Neuronal stem cell (in vitro differentiated cells): ENCODE measurements around the gene SLC25A33.

Experiments used
- DNase-seq: peaks from one replicate; pipeline ENCODE4 v3.0.0-alpha.2; 2013; ENCODE audit warnings: low spot score
- H2AFZ ChIP-seq: one replicate; pipeline ENCODE4 v1.6.1; 2013; ENCODE audit warnings: mild to moderate bottlenecking, low read length, inconsistent platforms
- H2AK5ac ChIP-seq: 2 replicates; pipeline ENCODE4 v1.6.1; 2013; ENCODE audit warnings: low read depth, mild to moderate bottlenecking, inconsistent platforms, low read length, moderate library complexity, mixed read lengths
- H2BK120ac ChIP-seq: 2 replicates; pipeline ENCODE4 v1.6.1; 2013; ENCODE audit warnings: low read depth, mild to moderate bottlenecking, inconsistent platforms, low read length, moderate library complexity, mixed read lengths
- H2BK12ac ChIP-seq: one replicate; pipeline ENCODE4 v1.6.1; 2013; ENCODE audit warnings: low read length, inconsistent platforms
- H2BK15ac ChIP-seq: 2 replicates; pipeline ENCODE4 v1.6.1; 2013; ENCODE audit warnings: mild to moderate bottlenecking, low read length, inconsistent platforms, mixed read lengths
- H2BK5ac ChIP-seq: one replicate; pipeline ENCODE4 v1.6.1; 2013; ENCODE audit warnings: inconsistent platforms, mild to moderate bottlenecking, low read length, moderate library complexity
- H3K14ac ChIP-seq: one replicate; pipeline ENCODE4 v1.6.1; 2013; ENCODE audit warnings: low read length, inconsistent platforms
- H3K18ac ChIP-seq: 2 replicates; pipeline ENCODE4 v1.6.1; 2013; ENCODE audit warnings: low read length, inconsistent platforms
- H3K23ac ChIP-seq: 2 replicates; pipeline ENCODE4 v1.6.1; 2013; ENCODE audit warnings: low read depth, mild to moderate bottlenecking, mixed read lengths, low read length, inconsistent platforms; ENCODE audit not compliant: poor library complexity
- H3K27ac ChIP-seq: replicated peaks from 3 replicates; pipeline ENCODE4 v1.5.1; 2013; ENCODE audit warnings: low read length, inconsistent platforms
- H3K27me3 ChIP-seq, 3 experiments: 2 replicates each; pipeline ENCODE4 v1.6.1; 2013; ENCODE audit warnings: low read length in 3 of 3, mild to moderate bottlenecking in 2 of 3, inconsistent platforms in 1 of 3, low read depth in 1 of 3, mixed read lengths in 1 of 3, moderate library complexity in 1 of 3; ENCODE audit not compliant: control insufficient read depth in 3 of 3, insufficient read depth in 3 of 3
- H3K36me3 ChIP-seq, 2 donors: replicated peaks in 1 of 2; 2 replicates each; pipeline ENCODE4 v1.6.1; 2013; ENCODE audit warnings: low read length in 2 of 2; ENCODE audit not compliant: control insufficient read depth in 2 of 2, insufficient read depth in 2 of 2
- H3K4ac ChIP-seq: 2 replicates; pipeline ENCODE4 v1.6.1; 2013; ENCODE audit warnings: inconsistent platforms, mild to moderate bottlenecking, low read length, moderate library complexity
- H3K4me1 ChIP-seq, 2 donors: 1 replicate in 1 of 2; 2 replicates in 1 of 2; pipeline ENCODE4 v1.6.1; 2013; ENCODE audit warnings: low read length in 2 of 2, low read depth in 1 of 2; ENCODE audit not compliant: control insufficient read depth in 2 of 2, insufficient read depth in 1 of 2
- H3K4me2 ChIP-seq: one replicate; pipeline ENCODE4 v1.6.1; 2013; ENCODE audit warnings: mild to moderate bottlenecking, low read length, inconsistent platforms; ENCODE audit not compliant: insufficient read depth, poor library complexity, severe bottlenecking
- H3K4me3 ChIP-seq, 2 donors: 2 replicates each; pipeline ENCODE4 v1.5.1; 2013; ENCODE audit warnings: low read length in 2 of 2, mild to moderate bottlenecking in 2 of 2, inconsistent platforms in 1 of 2, moderate library complexity in 1 of 2
- H3K79me1 ChIP-seq: one replicate; pipeline ENCODE4 v1.6.1; 2013; ENCODE audit warnings: low read depth, mild to moderate bottlenecking, inconsistent platforms, low read length, moderate library complexity
- H3K9ac ChIP-seq: one replicate; pipeline ENCODE4 v1.6.1; 2013; ENCODE audit warnings: mild to moderate bottlenecking, low read depth, low read length, inconsistent platforms; ENCODE audit not compliant: poor library complexity
- H3K9me3 ChIP-seq, 2 donors: replicated peaks in 1 of 2; 2 replicates each; pipeline versions ENCODE3 to v1.6.1; 2013; ENCODE audit warnings: low read length in 2 of 2, mild to moderate bottlenecking in 2 of 2, inconsistent platforms in 1 of 2, low read depth in 1 of 2, mixed read lengths in 1 of 2, moderate library complexity in 1 of 2; ENCODE audit not compliant: control insufficient read depth in 2 of 2, insufficient read depth in 1 of 2
- H4K8ac ChIP-seq: one replicate; pipeline ENCODE4 v1.6.1; 2013; ENCODE audit warnings: low read depth, mild to moderate bottlenecking, inconsistent platforms, low read length, moderate library complexity
- H4K91ac ChIP-seq: one replicate; pipeline ENCODE4 v1.6.1; 2013; ENCODE audit warnings: low read length, low read depth, mild to moderate bottlenecking, inconsistent platforms; ENCODE audit not compliant: poor library complexity
- WGBS, 2 donors: extraction: QIAGEN DNeasy Blood & Tissue Kit; methylation state at CpG; one replicate each; pipeline ENCODE4 v1.1.7; 2013; ENCODE audit warnings: missing lambda C conversion rate in 2 of 2, mixed read lengths in 1 of 2; ENCODE audit not compliant: insufficient read length in 2 of 2, insufficient replicate concordance in 1 of 2; ENCODE audit errors: extremely low coverage in 2 of 2; 5-methylcytosine and 5-hydroxymethylcytosine counted together

SLC25A33 gene

GRCh38 chr1:9592510-9593075 lies 53.3 kb downstream of the SLC25A33 start:
- Histone ChIP-seq H2AK5ac (peak overlapping the region; percentile 100), H3K14ac (no peak overlapping the region), H3K4me1 (peaks cover 50 to 55% of the 10 kb centered on the region in 2 donors), H2BK5ac (peak overlapping the region; percentile 96), H3K27me3 (no peaks in the 10 kb centered on the region), H3K4me2 (no peak overlapping the region), H3K36me3 (peaks cover 7 to 33% of the 10 kb centered on the region in 2 donors), H3K23ac (peak overlapping the region; percentile 52), H3K4me3 (no peak overlapping the region), H3K18ac (peak overlapping the region; percentile 97), H2BK12ac (peak overlapping the region; percentile 100), H3K79me1 (peaks cover 58% of the 10 kb centered on the region), H2BK120ac (peak overlapping the region; percentile 33), H3K27ac (peak overlapping the region; percentile 88), H4K91ac (no peak overlapping the region), H3K9me3 (no peaks in the 10 kb centered on the region), H2BK15ac (peak overlapping the region; percentile 99), H3K9ac (peak overlapping the region; percentile 73), H4K8ac (no peak overlapping the region), H2AFZ (no peak overlapping the region), H3K4ac (peak overlapping the region; percentile 1)
- no CpG with 5 or more reads among the region's 16 CpGs for WGBS, 2 donors
- DNase-seq: no peak

- Histone ChIP-seq H3K23ac (peak overlapping the region; percentile 52), H3K4me1 (peaks cover 50 to 55% of the 10 kb centered on the region in 2 donors), H3K18ac (peak overlapping the region; percentile 97), H3K27me3 (no peaks in the 10 kb centered on the region), H2BK5ac (peak overlapping the region; percentile 96), H3K4me2 (peak overlapping the region; percentile 43), H3K4ac (peak overlapping the region; percentile 1), H3K36me3 (peaks cover 11 to 38% of the 10 kb centered on the region in 2 donors), H2AK5ac (peak overlapping the region; percentile 100), H2AFZ (no peak overlapping the region), H4K8ac (no peak overlapping the region), H3K9me3 (no peaks in the 10 kb centered on the region), H3K79me1 (peaks cover 59% of the 10 kb centered on the region), H3K9ac (peak overlapping the region; percentile 73), H3K27ac (peak overlapping the region; percentile 88), H2BK12ac (peak overlapping the region; percentile 100), H4K91ac (peak overlapping the region; percentile 56), H3K14ac (peak overlapping the region; percentile 98), H2BK120ac (peak overlapping the region; percentile 33), H2BK15ac (peak overlapping the region; percentile 99), H3K4me3 (no peak overlapping the region)
- WGBS, 2 donors: no CpG with 5 or more reads among the region's 9 CpGs
- no peak for DNase-seq
Observed at GRCh38 chr1:9593147-9593491, 53.9 kb downstream of the SLC25A33 start.

- Histone ChIP-seq H2BK15ac (peak overlapping the region; percentile 99), H3K18ac (peak overlapping the region; percentile 15), H3K79me1 (peaks cover 59% of the 10 kb centered on the region), H4K91ac (no peak overlapping the region), H3K9ac (peak overlapping the region; percentile 83), H2BK120ac (no peak overlapping the region), H2AFZ (no peak overlapping the region), H2BK12ac (peak overlapping the region; percentile 99), H3K14ac (peak overlapping the region; percentile 9), H3K27ac (peak overlapping the region; percentile 68), H3K4me3 (peak overlapping the region in 1 of 2 donors; percentile 10), H2BK5ac (peak overlapping the region; percentile 97), H3K27me3 (no peaks in the 10 kb centered on the region), H3K4me2 (peak overlapping the region; percentile 60), H4K8ac (no peak overlapping the region), H3K23ac (peak overlapping the region; percentile 86), H3K36me3 (peaks cover 15 to 45% of the 10 kb centered on the region in 2 donors), H3K9me3 (no peaks in the 10 kb centered on the region), H3K4me1 (peaks cover 50 to 53% of the 10 kb centered on the region in 2 donors), H2AK5ac (peak overlapping the region; percentile 91), H3K4ac (no peak overlapping the region)
- DNase-seq: peak; percentile 93
- WGBS, 2 donors: no CpG with 5 or more reads among the region's 25 CpGs
Observed at GRCh38 chr1:9593492-9594465, 54.5 kb downstream of the SLC25A33 start.
